Measurements from ENCODE around the gene OTOGL.

The OTOGL gene

GRCh38 chr12:80099259-80099658, at the start of gene OTOGL:
Gene OTOGL (plus strand): TSS chr12:80099537. CDS start chr12:80209432, 109,895 bp downstream.
- TF ChIP-seq REST (IDR thresholded peaks at IDR 0.05; ENCODE audit: low read depth) (no peak), TEAD4 (IDR thresholded peaks at IDR 0.05) (no peak)

- TF ChIP-seq RAD21 (IDR thresholded peaks at IDR 0.05; ENCODE audit: low read depth) (no peak), CREB1 (IDR thresholded peaks at IDR 0.05; ENCODE audit: low read depth) (no peak), TEAD4 (IDR thresholded peaks at IDR 0.05) (no peak), EGR1 (IDR thresholded peaks at IDR 0.05) (no peak), EP300 (IDR thresholded peaks at IDR 0.05; ENCODE audit: borderline replicate concordance) (no peak), MAX (IDR thresholded peaks at IDR 0.05) (no peak), TAF1 (IDR thresholded peaks at IDR 0.05; ENCODE audit: low read depth) (no peak), ZBTB7A (IDR thresholded peaks at IDR 0.05; ENCODE audit: low read depth) (no peak), FOXM1 (IDR thresholded peaks at IDR 0.05; ENCODE audit: borderline replicate concordance, low read depth) (no peak), REST (IDR thresholded peaks at IDR 0.05; ENCODE audit: low read depth) (no peak)
Measured at GRCh38 chr12:80050236-80050635, 49.1 kb upstream of the OTOGL start.

- TF ChIP-seq NFIC (IDR thresholded peaks at IDR 0.05): no peak
- TF ChIP-seq EGR1 (IDR thresholded peaks at IDR 0.05): no peak
- no peak for TF ChIP-seq TCF12 (IDR thresholded peaks at IDR 0.05; ENCODE audit: low read depth)
- TF ChIP-seq REST (IDR thresholded peaks at IDR 0.05; ENCODE audit: low read depth): no peak
- TF ChIP-seq RAD21 (IDR thresholded peaks at IDR 0.05; ENCODE audit: low read depth): no peak
- no peak for TF ChIP-seq ZBTB7A (IDR thresholded peaks at IDR 0.05; ENCODE audit: low read depth)
- no peak for TF ChIP-seq TAF1 (IDR thresholded peaks at IDR 0.05; ENCODE audit: low read depth)
- TF ChIP-seq USF1 (IDR thresholded peaks at IDR 0.05): no peak
- TF ChIP-seq TEAD4 (IDR thresholded peaks at IDR 0.05): no peak
- no peak for TF ChIP-seq CREB1 (IDR thresholded peaks at IDR 0.05; ENCODE audit: low read depth)
- TF ChIP-seq CEBPB (IDR thresholded peaks at IDR 0.05): no peak
- no peak for TF ChIP-seq MAX (IDR thresholded peaks at IDR 0.05)
- TF ChIP-seq FOXM1 (IDR thresholded peaks at IDR 0.05; ENCODE audit: borderline replicate concordance, low read depth): no peak
Measured at GRCh38 chr12:80053051-80053790, 46.1 kb upstream of the OTOGL start.

- TF ChIP-seq REST (IDR thresholded peaks at IDR 0.05; ENCODE audit: low read depth) (no peak), EP300 (IDR thresholded peaks at IDR 0.05; ENCODE audit: borderline replicate concordance) (no peak), ZBTB7A (IDR thresholded peaks at IDR 0.05; ENCODE audit: low read depth) (no peak), TAF1 (IDR thresholded peaks at IDR 0.05; ENCODE audit: low read depth) (no peak), CREB1 (IDR thresholded peaks at IDR 0.05; ENCODE audit: low read depth) (no peak), EGR1 (IDR thresholded peaks at IDR 0.05) (no peak), YY1 (IDR thresholded peaks at IDR 0.05; ENCODE audit: low read depth) (no peak), FOXM1 (IDR thresholded peaks at IDR 0.05; ENCODE audit: borderline replicate concordance, low read depth) (no peak), RAD21 (IDR thresholded peaks at IDR 0.05; ENCODE audit: low read depth) (no peak), CEBPB (IDR thresholded peaks at IDR 0.05) (no peak)
Measured at GRCh38 chr12:80056232-80056631, 43.1 kb upstream of the OTOGL start.
